HepG2 (cell line): ENCODE data around the gene ZIC4. TPM values are rescaled to one million over a fixed set of nuclear protein-coding genes. Genes with fewer than 3 reads are reported as not detected.

ENCODE experiments used
- GABPA ChIP-seq, 2 experiments: IDR thresholded peaks; 2 replicates each; pipeline ENCODE4 v1.6.1; 2011 to 2016; ENCODE audit warnings: low read depth in 2 of 2, low read length in 1 of 2, missing biosample characterization in 1 of 2, missing genetic modification characterization in 1 of 2
- PHF5A ChIP-seq: IDR thresholded peaks from one replicate; pipeline ENCODE4 v1.6.1; 2018; ENCODE audit warnings: low read depth, missing genetic modification reagents; ENCODE audit not compliant: unreplicated experiment
- ZC3H13 ChIP-seq: sonication (generic); formaldehyde crosslinking; IDR thresholded peaks from 2 replicates; pipeline ENCODE4 v1.8.1; 2023; ENCODE audit warnings: mild to moderate bottlenecking, missing genetic modification reagents, moderate library complexity
- ZNF331 ChIP-seq: sonication (generic); formaldehyde crosslinking; IDR thresholded peaks from 2 replicates; pipeline ENCODE4 v1.4.0; 2020; ENCODE audit warnings: missing genetic modification reagents
- ZNF703 ChIP-seq: sonication (generic); formaldehyde crosslinking; IDR thresholded peaks from 2 replicates; pipeline ENCODE4 v1.5.1; 2020; ENCODE audit warnings: missing genetic modification reagents, mild to moderate bottlenecking, moderate library complexity, borderline replicate concordance
- polyA plus RNA-seq, 8 experiments: library from polyadenylated mRNA; depleted of rRNA in 3 of 8; stranded (reverse) in 7 of 8; unstranded in 1 of 8; fragments of >200 nt; fragmentation: Illumina TruSeq in 4 of 8; extraction: Trizol in 4 of 8; gene quantifications; 2 replicates each; pipeline versions ENCODE4 v1.2.1 to v1.2.3, GENCODE V29; 2011 to 2016; ENCODE audit warnings: low read depth in 4 of 8, missing spikeins in 1 of 8, mixed read lengths in 1 of 8; ENCODE audit not compliant: insufficient read depth in 1 of 8
- total RNA-seq, 5 experiments: library from RNA; depleted of rRNA; stranded (reverse); fragments of >200 nt; fragmentation: Illumina TruSeq; extraction: Trizol; gene quantifications; 2 replicates each; pipeline ENCODE4 v1.2.3, GENCODE V29; 2016; ENCODE audit warnings: low read depth in 1 of 5
- TF ChIP-seq, protein P1 (sequence below): sonication (generic); formaldehyde crosslinking; IDR thresholded peaks from 2 replicates; pipeline ENCODE4 v1.4.0; 2020; ENCODE audit warnings: missing genetic modification reagents, borderline replicate concordance
- TF ChIP-seq, protein P2 (sequence below): sonication (generic); formaldehyde crosslinking; IDR thresholded peaks from 2 replicates; pipeline ENCODE4 v1.4.0; 2020; ENCODE audit warnings: mild to moderate bottlenecking, missing genetic modification reagents
- TF ChIP-seq, protein P3 (sequence below): sonication (generic); formaldehyde crosslinking; conservative IDR thresholded peaks from 2 replicates; pipeline ENCODE4 v1.4.0; 2020; ENCODE audit warnings: missing genetic modification reagents

Gene ZIC4
- total and polyA plus RNA-seq, 2 of the 13 experiments (the other 11 are each of a cell fraction or from before 2014, with no cell fraction given) = not detected

DNA sequence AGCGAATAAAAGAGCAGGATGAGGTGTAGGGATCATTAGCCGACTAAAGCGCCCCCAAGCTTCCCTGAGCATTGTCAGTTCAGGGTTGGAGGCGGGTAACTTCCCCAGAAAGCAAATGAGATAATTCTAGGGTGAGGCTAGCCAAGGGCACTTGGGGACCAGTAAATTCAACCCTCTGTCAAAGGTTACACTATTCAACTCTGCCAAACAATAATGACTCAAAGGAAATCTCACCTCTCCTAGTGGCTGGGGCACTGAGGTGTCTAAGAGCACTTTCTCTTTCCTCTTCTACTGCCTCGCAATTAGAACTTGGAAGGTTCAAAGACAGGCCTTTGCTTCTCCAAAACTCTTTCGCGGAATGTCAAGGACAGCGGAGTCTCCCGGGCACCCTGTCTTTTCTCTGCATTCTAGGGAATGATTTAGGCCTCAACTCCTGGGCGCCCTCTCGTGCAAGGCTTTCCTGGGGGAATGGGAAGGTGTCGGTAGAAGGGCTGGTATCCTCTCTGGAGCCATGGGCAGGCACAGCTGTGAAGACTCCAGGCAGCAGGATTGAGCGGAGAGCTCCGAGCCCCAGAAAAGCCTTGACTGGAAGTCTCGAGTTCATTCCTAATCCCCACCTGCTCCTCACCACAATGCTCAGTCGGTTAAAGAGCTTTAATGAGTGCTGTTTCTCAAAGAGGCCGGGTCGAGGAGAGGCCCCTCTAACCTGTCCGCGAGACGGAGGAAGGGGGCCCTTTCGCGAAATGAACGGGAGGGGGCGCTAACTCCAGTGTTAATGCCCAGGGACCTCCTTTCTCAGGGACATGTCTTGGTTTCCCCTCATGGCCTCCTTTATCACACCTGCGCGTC is 21.9 kb downstream of the ZIC4 start (continued):
- TF ChIP-seq GABPA (IDR thresholded peaks at IDR 0.05; ENCODE audit: low read depth, low read length) = no peak
- TF ChIP-seq GABPA (CRISPR knock-in tag; IDR thresholded peaks at IDR 0.05; ENCODE audit: low read depth) = no peak
- TF ChIP-seq ZNF703 (CRISPR knock-in tag) = no peak
- no peak for TF ChIP-seq ZNF331
- TF ChIP-seq, protein P1, sequence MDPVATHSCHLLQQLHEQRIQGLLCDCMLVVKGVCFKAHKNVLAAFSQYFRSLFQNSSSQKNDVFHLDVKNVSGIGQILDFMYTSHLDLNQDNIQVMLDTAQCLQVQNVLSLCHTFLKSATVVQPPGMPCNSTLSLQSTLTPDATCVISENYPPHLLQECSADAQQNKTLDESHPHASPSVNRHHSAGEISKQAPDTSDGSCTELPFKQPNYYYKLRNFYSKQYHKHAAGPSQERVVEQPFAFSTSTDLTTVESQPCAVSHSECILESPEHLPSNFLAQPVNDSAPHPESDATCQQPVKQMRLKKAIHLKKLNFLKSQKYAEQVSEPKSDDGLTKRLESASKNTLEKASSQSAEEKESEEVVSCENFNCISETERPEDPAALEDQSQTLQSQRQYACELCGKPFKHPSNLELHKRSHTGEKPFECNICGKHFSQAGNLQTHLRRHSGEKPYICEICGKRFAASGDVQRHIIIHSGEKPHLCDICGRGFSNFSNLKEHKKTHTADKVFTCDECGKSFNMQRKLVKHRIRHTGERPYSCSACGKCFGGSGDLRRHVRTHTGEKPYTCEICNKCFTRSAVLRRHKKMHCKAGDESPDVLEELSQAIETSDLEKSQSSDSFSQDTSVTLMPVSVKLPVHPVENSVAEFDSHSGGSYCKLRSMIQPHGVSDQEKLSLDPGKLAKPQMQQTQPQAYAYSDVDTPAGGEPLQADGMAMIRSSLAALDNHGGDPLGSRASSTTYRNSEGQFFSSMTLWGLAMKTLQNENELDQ (CRISPR knock-in tag) = no peak
- no peak for TF ChIP-seq PHF5A (CRISPR knock-in tag)
- TF ChIP-seq, protein P2, sequence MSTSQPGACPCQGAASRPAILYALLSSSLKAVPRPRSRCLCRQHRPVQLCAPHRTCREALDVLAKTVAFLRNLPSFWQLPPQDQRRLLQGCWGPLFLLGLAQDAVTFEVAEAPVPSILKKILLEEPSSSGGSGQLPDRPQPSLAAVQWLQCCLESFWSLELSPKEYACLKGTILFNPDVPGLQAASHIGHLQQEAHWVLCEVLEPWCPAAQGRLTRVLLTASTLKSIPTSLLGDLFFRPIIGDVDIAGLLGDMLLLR = no peak
- TF ChIP-seq, protein P3, sequence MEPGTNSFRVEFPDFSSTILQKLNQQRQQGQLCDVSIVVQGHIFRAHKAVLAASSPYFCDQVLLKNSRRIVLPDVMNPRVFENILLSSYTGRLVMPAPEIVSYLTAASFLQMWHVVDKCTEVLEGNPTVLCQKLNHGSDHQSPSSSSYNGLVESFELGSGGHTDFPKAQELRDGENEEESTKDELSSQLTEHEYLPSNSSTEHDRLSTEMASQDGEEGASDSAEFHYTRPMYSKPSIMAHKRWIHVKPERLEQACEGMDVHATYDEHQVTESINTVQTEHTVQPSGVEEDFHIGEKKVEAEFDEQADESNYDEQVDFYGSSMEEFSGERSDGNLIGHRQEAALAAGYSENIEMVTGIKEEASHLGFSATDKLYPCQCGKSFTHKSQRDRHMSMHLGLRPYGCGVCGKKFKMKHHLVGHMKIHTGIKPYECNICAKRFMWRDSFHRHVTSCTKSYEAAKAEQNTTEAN (CRISPR knock-in tag) = no peak
- no peak for TF ChIP-seq ZC3H13 (CRISPR knock-in tag)
